ENCODE results near the gene DHDH. TPM values are rescaled to one million over a fixed set of nuclear protein-coding genes. Genes with fewer than 3 reads are reported as not detected.

Gene DHDH
- total and polyA plus RNA-seq, 2 of the 13 experiments (the other 11 are each of a cell fraction or from before 2014, with no cell fraction given) = 0.13 to 0.91 TPM

- TF ChIP-seq ZNF234 (CRISPR knock-in tag; conservative IDR thresholded peaks at IDR 0.05) = no peak
- TF ChIP-seq SOX13 (IDR thresholded peaks at IDR 0.05) = no peak
- TF ChIP-seq SOX13 (CRISPR knock-in tag; conservative IDR thresholded peaks at IDR 0.05 in 1 of 2, IDR thresholded peaks at IDR 0.05 in 1 of 2) = no peak
- no peak for TF ChIP-seq ZNF350 (CRISPR knock-in tag; IDR thresholded peaks at IDR 0.05; ENCODE audit: borderline replicate concordance, low read depth)
- peak; percentile 69; the same call in 1 of the 2 replicates for TF ChIP-seq NCOR1 (IDR thresholded peaks at IDR 0.05; ENCODE audit: borderline replicate concordance, low read length)
- peak; percentile 11; the same call in 1 of the 2 replicates for TF ChIP-seq CEBPG (CRISPR knock-in tag; IDR thresholded peaks at IDR 0.05)
- TF ChIP-seq DPF2 (CRISPR knock-in tag; IDR thresholded peaks at IDR 0.05; ENCODE audit: borderline replicate concordance, low read depth) = peak; percentile 20; the same call in 1 of the 2 replicates
- no peak for TF ChIP-seq ELF1 (CRISPR knock-in tag; IDR thresholded peaks at IDR 0.05)
- TF ChIP-seq FOSL2 (CRISPR knock-in tag; IDR thresholded peaks at IDR 0.05) = no peak; the same call in 1 of the 2 replicates
- TF ChIP-seq KAT2B (IDR thresholded peaks at IDR 0.05; ENCODE audit: borderline replicate concordance, low read depth, low read length) = no peak
- no peak for TF ChIP-seq ZNF552 (CRISPR knock-in tag; IDR thresholded peaks at IDR 0.05; ENCODE audit: borderline replicate concordance)
- TF ChIP-seq RBAK (CRISPR knock-in tag; IDR thresholded peaks at IDR 0.05) = no peak
- no peak for TF ChIP-seq KDM5B (CRISPR knock-in tag; IDR thresholded peaks at IDR 0.05; ENCODE audit: borderline replicate concordance)
- TF ChIP-seq TCF7 (IDR thresholded peaks at IDR 0.05; ENCODE audit: low read depth) = no peak
- no peak for TF ChIP-seq ZNF781 (CRISPR knock-in tag; IDR thresholded peaks at IDR 0.05; ENCODE audit: borderline replicate concordance, not compliant biosample characterization)
- TF ChIP-seq KMT2B (CRISPR knock-in tag; IDR thresholded peaks at IDR 0.05) = no peak
- no peak for TF ChIP-seq ZNF776 (CRISPR knock-in tag; IDR thresholded peaks at IDR 0.05)
- TF ChIP-seq ZNF331 (CRISPR knock-in tag; IDR thresholded peaks at IDR 0.05) = no peak
- peak; percentile 32; the same call in 1 of the 2 replicates for TF ChIP-seq ZSCAN21 (CRISPR knock-in tag; IDR thresholded peaks at IDR 0.05; ENCODE audit: borderline replicate concordance)
- TF ChIP-seq ZNF136 (CRISPR knock-in tag; IDR thresholded peaks at IDR 0.05; ENCODE audit: low read depth) = no peak
- no peak; the same call in 1 of the 2 replicates for TF ChIP-seq ZNF710 (CRISPR knock-in tag; IDR thresholded peaks at IDR 0.05; ENCODE audit: borderline replicate concordance)
- no peak for TF ChIP-seq ZNF17 (CRISPR knock-in tag; IDR thresholded peaks at IDR 0.05)
- no peak for TF ChIP-seq PCBP2 (optimal IDR thresholded peaks at IDR 0.05; ENCODE audit: low read depth, low read length, poor library complexity, severe bottlenecking)
- no peak for TF ChIP-seq TEAD3 (CRISPR knock-in tag; optimal IDR thresholded peaks at IDR 0.05; ENCODE audit: borderline replicate concordance)
- no peak for TF ChIP-seq IKZF1 (IDR thresholded peaks at IDR 0.05)
- TF ChIP-seq ZNF264 (CRISPR knock-in tag; IDR thresholded peaks at IDR 0.05) = peak; percentile 60; the same call in 1 of the 2 replicates
- TF ChIP-seq TARDBP (CRISPR knock-in tag; IDR thresholded peaks at IDR 0.05) = 0 out of 2 replicates have a peak, but pooled peaks have one; percentile 22
- no peak; the same call in 1 of the 2 replicates for TF ChIP-seq ZNF841 (CRISPR knock-in tag; IDR thresholded peaks at IDR 0.05; ENCODE audit: borderline replicate concordance)
- TF ChIP-seq FOXC1 (CRISPR knock-in tag; IDR thresholded peaks at IDR 0.05; ENCODE audit: borderline replicate concordance) = 0 out of 2 replicates have a peak, but pooled peaks have one; percentile 13
- TF ChIP-seq, protein P1, sequence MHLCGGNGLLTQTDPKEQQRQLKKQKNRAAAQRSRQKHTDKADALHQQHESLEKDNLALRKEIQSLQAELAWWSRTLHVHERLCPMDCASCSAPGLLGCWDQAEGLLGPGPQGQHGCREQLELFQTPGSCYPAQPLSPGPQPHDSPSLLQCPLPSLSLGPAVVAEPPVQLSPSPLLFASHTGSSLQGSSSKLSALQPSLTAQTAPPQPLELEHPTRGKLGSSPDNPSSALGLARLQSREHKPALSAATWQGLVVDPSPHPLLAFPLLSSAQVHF (CRISPR knock-in tag; IDR thresholded peaks at IDR 0.05) = peak; percentile 70; the same call in 1 of the 2 replicates
- TF ChIP-seq BORCS8-MEF2B (CRISPR knock-in tag; IDR thresholded peaks at IDR 0.05) = no peak
Measured at GRCh38 chr19:48961051-48961649, 27.7 kb downstream of the DHDH start (continued).
